Measurements from ENCODE around the gene ZNF526. TPM values are rescaled to one million over a fixed set of nuclear protein-coding genes. Genes with fewer than 3 reads are reported as not detected.
"Not testable (repeated sequence)": the region's sequence is repeated elsewhere in the genome, so short reads cannot be mapped to it uniquely, and the experiment has no call there.

Gene ZNF526
- total RNA-seq, 2 donors from 2014 or later = 4.9 to 6.0 TPM

- Histone ChIP-seq H3K9me3 (no peaks in the 10 kb centered on the region), H3K36me3 (replicated peaks in 1 of 2; ENCODE audit: insufficient read depth in 1 of 2, low read depth in 2 of 2) (no peaks in the 10 kb centered on the region), H3K27me3 (no peaks in the 10 kb centered on the region), H3K27ac (peak within 1 kb of the TSS; percentile 94 to 99 (median 98)), H3K4me1 (peaks cover 34% of the 10 kb centered on the region), H3K4me3 (peak within 1 kb of the TSS; percentile 61 to 92)
- intact Hi-C loops (cut with DNase I) = no loop called here
- 0 to 1% methylated on average over 3 to 64 of the region's 75 CpGs for WGBS, 2 donors
- TF ChIP-seq, protein P1, sequence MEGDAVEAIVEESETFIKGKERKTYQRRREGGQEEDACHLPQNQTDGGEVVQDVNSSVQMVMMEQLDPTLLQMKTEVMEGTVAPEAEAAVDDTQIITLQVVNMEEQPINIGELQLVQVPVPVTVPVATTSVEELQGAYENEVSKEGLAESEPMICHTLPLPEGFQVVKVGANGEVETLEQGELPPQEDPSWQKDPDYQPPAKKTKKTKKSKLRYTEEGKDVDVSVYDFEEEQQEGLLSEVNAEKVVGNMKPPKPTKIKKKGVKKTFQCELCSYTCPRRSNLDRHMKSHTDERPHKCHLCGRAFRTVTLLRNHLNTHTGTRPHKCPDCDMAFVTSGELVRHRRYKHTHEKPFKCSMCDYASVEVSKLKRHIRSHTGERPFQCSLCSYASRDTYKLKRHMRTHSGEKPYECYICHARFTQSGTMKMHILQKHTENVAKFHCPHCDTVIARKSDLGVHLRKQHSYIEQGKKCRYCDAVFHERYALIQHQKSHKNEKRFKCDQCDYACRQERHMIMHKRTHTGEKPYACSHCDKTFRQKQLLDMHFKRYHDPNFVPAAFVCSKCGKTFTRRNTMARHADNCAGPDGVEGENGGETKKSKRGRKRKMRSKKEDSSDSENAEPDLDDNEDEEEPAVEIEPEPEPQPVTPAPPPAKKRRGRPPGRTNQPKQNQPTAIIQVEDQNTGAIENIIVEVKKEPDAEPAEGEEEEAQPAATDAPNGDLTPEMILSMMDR (IDR thresholded peaks at IDR 0.05) = no peak
- peak; percentile 77 to 98 (median 89) for TF ChIP-seq POLR2A (IDR thresholded peaks at IDR 0.05)
- peak; percentile 88 for ATAC-seq
- DNase-seq = peak; percentile 95 to 96 (median 96)
Observed at GRCh38 chr19:42254850-42255765, 35.0 kb downstream of the ZNF526 start, which contains the start of gene ERF. Gene ERF (minus strand): TSS chr19:42255128. CDS start chr19:42254999, 129 bp downstream.

DNA sequence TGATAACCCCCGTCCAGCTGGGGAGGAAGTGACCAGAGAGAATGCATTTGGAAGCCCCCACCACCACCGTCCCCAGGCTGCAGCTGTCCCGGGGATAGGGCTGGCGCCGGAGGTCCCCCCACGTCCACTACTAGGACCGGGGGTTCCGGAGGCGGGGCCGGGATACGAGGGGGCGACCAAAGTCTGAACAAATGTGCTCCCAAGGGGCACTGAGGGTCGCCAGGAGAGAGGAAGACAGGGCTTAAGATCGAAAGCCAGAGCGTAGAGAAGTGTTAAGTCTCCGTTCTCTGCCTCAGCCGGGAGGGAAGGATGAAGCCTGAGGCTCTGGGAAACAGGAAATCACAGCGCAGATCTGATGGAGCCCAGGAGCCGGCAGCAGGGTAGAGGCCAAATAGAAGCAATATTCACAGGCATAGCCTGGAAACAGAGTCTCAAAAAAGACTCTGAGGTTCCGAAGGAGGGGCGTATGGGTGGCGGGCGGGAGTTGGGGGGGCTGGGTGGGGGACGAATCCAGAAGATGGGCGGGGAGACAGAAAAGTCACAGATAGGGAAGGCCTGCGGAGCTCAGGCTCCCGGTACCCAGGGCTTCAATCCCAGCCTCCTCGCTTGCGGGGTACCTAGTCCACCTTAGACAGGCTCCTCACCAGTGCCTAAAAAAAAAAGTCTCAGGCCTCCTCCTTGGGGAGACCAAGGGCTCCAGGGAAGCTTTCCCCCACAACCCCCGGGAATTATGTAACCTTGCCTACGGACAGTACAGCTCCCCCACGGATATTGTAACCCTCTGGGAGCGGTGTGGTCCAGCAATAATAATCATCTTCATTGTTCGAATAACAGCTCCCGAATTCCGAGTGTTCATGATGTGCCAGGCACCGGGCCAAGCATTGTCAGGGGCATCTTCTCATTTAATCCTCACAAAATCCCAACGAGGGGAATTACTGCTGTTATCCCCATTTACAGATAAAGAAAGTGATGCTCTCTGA lies 35.9 kb downstream of the ZNF526 start:
- WGBS, 2 donors = 13 to 15% methylated on average over 15 to 38 of the region's 38 CpGs
- TF ChIP-seq, protein P1 (IDR thresholded peaks at IDR 0.05) = no peak
- peak in 2 of 3 donors; percentile 35 to 48 for TF ChIP-seq POLR2A (IDR thresholded peaks at IDR 0.05)
- no peak for ATAC-seq
- Histone ChIP-seq H3K9me3 (no peaks in the 10 kb centered on the region), H3K27ac (peak overlapping the region; percentile 94 to 99 (median 98)), H3K36me3 (replicated peaks in 1 of 2; ENCODE audit: insufficient read depth in 1 of 2, low read depth in 2 of 2) (no peaks in the 10 kb centered on the region), H3K4me1 (peaks cover 24% of the 10 kb centered on the region), H3K4me3 (peak overlapping the region in 1 of 2 donors; percentile 37), H3K27me3 (no peaks in the 10 kb centered on the region)
- DNase-seq = peak in 3 of 4 donors; percentile 38 to 46 (median 41)
- intact Hi-C loops (cut with DNase I) = no loop called here

DNA sequence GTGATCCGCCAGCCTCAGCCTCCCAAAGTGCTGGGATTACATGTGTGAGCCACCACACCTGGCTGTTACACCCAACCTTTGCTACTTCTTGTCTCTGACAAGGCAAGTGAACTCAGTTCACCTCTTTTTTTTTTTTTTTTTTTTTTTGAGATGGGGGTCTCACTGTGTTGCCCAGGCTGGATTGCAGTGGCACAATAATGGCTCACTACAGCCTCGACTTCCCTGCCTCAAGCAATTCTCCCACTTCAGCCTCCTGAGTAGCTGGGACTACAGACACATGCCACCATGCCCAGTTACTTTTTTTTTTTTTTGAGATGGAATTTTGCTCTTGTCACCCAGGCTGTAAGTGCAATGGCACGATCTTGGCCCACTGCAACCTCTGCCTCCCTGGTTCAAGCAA lies 37.7 kb downstream of the ZNF526 start:
- H3K27me3 ChIP-seq; H3K4me3 ChIP-seq; intact Hi-C loops (cut with DNase I); H3K4me1 ChIP-seq; H3K27ac ChIP-seq; DNase-seq; ATAC-seq; H3K36me3 ChIP-seq (replicated peaks in 1 of 2; ENCODE audit: insufficient read depth in 1 of 2, low read depth in 2 of 2); H3K9me3 ChIP-seq: not testable (repeated sequence)
- 78 to 82% methylated on average over 3 of the region's 3 CpGs for WGBS, 2 donors

DNA sequence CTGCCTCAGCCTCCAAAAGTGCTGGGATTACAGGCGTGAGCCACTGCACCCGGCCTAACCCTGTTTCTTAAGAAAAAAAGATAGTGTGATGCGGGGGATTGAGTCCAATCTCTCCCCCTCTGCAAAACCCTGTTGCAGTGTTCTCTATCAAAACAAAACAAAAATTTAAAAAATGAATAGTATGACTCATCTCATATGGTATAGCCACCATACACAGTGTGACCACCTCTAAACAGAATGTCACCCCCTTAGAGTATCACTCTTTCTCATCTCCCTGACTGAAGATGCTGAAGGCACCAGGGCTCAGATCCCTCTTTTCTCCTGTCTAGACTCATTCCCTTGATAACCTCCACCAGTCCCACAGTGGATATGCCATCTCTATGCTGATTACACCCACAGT lies 41.7 kb downstream of the ZNF526 start:
- no peaks in the 10 kb centered on the region for H3K4me1 ChIP-seq
- WGBS, 2 donors = 83 to 84% methylated on average over 3 of the region's 3 CpGs
- intact Hi-C loops (cut with DNase I) = no loop called here

DNA sequence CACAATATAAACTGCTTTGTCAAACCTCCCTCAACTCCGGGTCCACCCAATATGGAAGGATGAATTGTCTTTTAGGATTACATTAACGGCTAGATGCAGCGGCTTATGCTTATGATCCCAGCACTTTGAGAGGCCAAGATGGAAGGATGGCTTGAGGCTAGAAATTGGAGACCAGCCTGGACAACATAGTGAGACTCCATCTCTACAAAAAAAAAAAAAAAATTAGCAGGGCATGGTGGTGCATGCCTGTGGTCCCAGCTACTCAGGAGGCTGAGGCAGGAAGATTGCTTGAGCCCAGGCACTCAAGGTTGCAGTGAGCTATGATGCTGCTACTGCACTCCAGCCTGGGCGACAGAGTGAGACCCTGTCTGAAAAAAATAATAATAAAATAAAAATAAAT lies 46.0 kb downstream of the ZNF526 start:
- H3K27me3 ChIP-seq; DNase-seq; H3K36me3 ChIP-seq (replicated peaks in 1 of 2; ENCODE audit: insufficient read depth in 1 of 2, low read depth in 2 of 2); intact Hi-C loops (cut with DNase I); H3K27ac ChIP-seq; H3K9me3 ChIP-seq; ATAC-seq; H3K4me3 ChIP-seq: not testable (repeated sequence)
- WGBS, 2 donors = 82 to 87% methylated on average over 4 of the region's 4 CpGs
- H3K4me1 ChIP-seq = peaks cover 24% of the 10 kb centered on the region

More for the DNA sequence above, 41.7 kb downstream of the ZNF526 start:
- ATAC-seq = no peak
- Histone ChIP-seq H3K36me3 (replicated peaks in 1 of 2; ENCODE audit: insufficient read depth in 1 of 2, low read depth in 2 of 2) (no peaks in the 10 kb centered on the region), H3K27ac (no peak overlapping the region), H3K27me3 (no peaks in the 10 kb centered on the region), H3K9me3 (no peaks in the 10 kb centered on the region), H3K4me3 (no peak overlapping the region)
- TF ChIP-seq, protein P1 (IDR thresholded peaks at IDR 0.05) = no peak
- no peak for TF ChIP-seq POLR2A (IDR thresholded peaks at IDR 0.05)
- no peak for DNase-seq

GRCh38 chr19:42266928-42267603 lies 47.0 kb downstream of the ZNF526 start:
- H3K4me3 ChIP-seq; H3K36me3 ChIP-seq (replicated peaks in 1 of 2; ENCODE audit: insufficient read depth in 1 of 2, low read depth in 2 of 2); intact Hi-C loops (cut with DNase I); H3K27me3 ChIP-seq; ATAC-seq; H3K9me3 ChIP-seq: not testable (repeated sequence)
- peak in 1 of 4 donors; percentile 12 for DNase-seq
- peaks cover 34% of the 10 kb centered on the region for H3K4me1 ChIP-seq
- H3K27ac ChIP-seq = peak overlapping the region in 3 of 4 donors; percentile 99 to 100 (median 99)
- WGBS, 2 donors = 90 to 91% methylated on average over 25 of the region's 25 CpGs

Data from body of pancreas (tissue), 4 donors.